HEK293T (cell line): ENCODE data around the gene AOPEP.

ENCODE experiments used
- ARNT ChIP-seq: fragments of 450-650 bp; IDR thresholded peaks from 2 replicates; pipeline ENCODE4 v1.6.1; 2017; ENCODE audit warnings: mild to moderate bottlenecking
- NFRKB ChIP-seq: fragments of 450-650 bp; IDR thresholded peaks from 2 replicates; pipeline ENCODE4 v1.6.1; 2016; ENCODE audit warnings: mild to moderate bottlenecking, moderate library complexity
- SUZ12 ChIP-seq: fragments of 450-650 bp; IDR thresholded peaks from 2 replicates; pipeline ENCODE4 v1.6.1; 2016; ENCODE audit warnings: mild to moderate bottlenecking
- TARDBP ChIP-seq: fragments of 450-650 bp; IDR thresholded peaks from 2 replicates; pipeline ENCODE4 v1.6.1; 2016

DNA sequence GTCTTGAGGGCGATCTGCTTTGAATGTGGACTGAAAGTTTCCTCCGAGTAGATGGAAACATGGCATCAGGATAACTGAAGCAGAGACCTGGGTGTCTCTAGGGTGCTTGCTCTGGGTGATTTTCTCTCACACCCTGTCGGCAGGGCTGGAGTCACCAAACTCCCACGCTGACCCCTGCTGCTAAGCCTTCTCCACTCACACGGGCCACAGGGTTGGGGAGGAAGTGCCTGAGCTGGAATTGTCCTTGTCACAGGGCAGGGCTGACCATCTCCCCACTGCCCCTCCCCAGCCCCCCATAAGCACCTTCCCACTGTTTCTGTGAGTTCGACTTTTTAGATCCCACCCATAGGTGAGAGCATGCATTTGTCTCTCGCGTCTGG lies 378.1 kb downstream of the AOPEP start:
- no peak for TF ChIP-seq NFRKB
- no peak for TF ChIP-seq SUZ12
- TF ChIP-seq ARNT = no peak
- no peak for TF ChIP-seq TARDBP
